Fibroblast of pulmonary artery (primary cell): Measurements from ENCODE around the gene ZNF74.
"Not testable (repeated sequence)": the region's sequence is repeated elsewhere in the genome, so short reads cannot be mapped to it uniquely, and the experiment has no call there.

Experiments
- DNase-seq: peaks from one replicate; pipeline ENCODE4 v3.0.0-alpha.2; 2010; ENCODE audit warnings: low read depth
- H3K4me3 ChIP-seq: replicated peaks from 2 replicates; pipeline ENCODE4 v1.5.1; 2011; ENCODE audit warnings: low read depth, mild to moderate bottlenecking, control low read depth, low read length, moderate library complexity
- TF ChIP-seq, protein P1 (sequence below): IDR thresholded peaks from 2 replicates; pipeline ENCODE4 v1.5.1; 2011; ENCODE audit warnings: mild to moderate bottlenecking, control low read depth, low read length, inconsistent platforms; ENCODE audit errors: missing control alignments

The ZNF74 gene

GRCh38 chr22:20442485-20443284 lies 48.7 kb downstream of the ZNF74 start:
- H3K4me3 ChIP-seq: no peak overlapping the region
- no peak for DNase-seq
- TF ChIP-seq, protein P1, sequence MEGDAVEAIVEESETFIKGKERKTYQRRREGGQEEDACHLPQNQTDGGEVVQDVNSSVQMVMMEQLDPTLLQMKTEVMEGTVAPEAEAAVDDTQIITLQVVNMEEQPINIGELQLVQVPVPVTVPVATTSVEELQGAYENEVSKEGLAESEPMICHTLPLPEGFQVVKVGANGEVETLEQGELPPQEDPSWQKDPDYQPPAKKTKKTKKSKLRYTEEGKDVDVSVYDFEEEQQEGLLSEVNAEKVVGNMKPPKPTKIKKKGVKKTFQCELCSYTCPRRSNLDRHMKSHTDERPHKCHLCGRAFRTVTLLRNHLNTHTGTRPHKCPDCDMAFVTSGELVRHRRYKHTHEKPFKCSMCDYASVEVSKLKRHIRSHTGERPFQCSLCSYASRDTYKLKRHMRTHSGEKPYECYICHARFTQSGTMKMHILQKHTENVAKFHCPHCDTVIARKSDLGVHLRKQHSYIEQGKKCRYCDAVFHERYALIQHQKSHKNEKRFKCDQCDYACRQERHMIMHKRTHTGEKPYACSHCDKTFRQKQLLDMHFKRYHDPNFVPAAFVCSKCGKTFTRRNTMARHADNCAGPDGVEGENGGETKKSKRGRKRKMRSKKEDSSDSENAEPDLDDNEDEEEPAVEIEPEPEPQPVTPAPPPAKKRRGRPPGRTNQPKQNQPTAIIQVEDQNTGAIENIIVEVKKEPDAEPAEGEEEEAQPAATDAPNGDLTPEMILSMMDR: no peak

DNA sequence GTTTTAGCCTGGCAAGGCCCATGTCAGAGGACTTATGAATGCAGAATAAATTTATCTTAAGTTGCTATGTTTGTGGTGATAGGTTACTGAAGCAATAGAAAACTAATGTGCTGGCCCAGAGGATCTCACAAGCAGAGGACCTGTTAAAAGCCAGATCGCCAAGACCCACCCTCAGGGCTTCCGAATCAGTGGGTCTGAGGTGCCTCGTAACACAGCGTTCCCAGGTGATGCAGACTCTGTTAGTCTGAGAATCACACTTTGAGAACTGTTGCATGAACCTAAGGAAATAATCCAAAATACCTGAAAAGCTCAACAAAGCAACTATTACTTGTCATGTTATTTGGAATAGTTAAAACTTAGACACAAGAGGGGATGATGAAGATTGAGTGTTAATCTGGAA lies 50.4 kb downstream of the ZNF74 start:
- TF ChIP-seq, protein P1: no peak
- H3K4me3 ChIP-seq: no peak overlapping the region

GRCh38 chr22:20446383-20446970 lies 52.5 kb downstream of the ZNF74 start:
- DNase-seq: no peak
- no peak overlapping the region for H3K4me3 ChIP-seq
- TF ChIP-seq, protein P1: no peak

More for the DNA sequence above, 50.4 kb downstream of the ZNF74 start:
- no peak for DNase-seq

- TF ChIP-seq, protein P1: no peak
- H3K4me3 ChIP-seq: no peak overlapping the region
- DNase-seq: no peak
These were observed 54.7 kb downstream of the ZNF74 start for GRCh38 chr22:20448630-20449029.

DNA sequence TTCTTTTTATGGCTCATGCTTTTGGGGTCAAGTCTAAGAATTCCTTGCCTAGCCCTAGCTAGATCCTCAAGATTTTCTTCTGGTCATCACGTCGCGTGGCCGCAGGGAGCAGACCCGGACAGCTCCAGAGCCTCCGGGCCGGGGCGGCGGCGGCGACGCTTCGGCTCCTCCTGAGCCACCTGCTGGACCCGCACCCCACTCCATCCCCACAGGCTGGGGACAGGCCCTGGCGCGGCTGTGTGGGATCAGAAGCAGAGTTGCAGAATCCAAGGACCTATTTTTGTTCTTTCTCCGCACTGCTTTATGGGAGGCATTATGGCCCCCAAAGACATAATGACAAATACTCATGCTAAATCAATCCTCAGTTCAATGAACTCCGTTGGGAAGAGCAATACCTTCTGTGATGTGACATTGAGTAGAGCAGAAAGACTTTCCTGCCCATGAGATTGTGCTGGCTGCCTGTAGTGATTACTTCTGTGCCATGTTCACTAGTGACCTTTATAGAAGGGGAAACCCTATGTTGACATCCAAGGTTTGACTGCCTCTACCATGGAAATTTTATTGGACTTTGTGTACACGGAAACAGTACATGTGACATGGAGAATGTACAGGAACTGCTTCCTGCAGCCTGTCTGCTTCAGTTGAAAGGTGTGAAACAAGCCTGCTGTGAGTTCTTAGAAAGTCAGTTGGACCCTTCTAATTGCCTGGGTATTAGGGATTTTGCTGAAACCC lies 56.0 kb downstream of the ZNF74 start:
- TF ChIP-seq, protein P1: no peak
- no peak overlapping the region for H3K4me3 ChIP-seq
- DNase-seq: no peak

GRCh38 chr22:20450551-20450906 lies 56.6 kb downstream of the ZNF74 start:
- no peak overlapping the region for H3K4me3 ChIP-seq
- no peak for DNase-seq
- TF ChIP-seq, protein P1: no peak

DNA sequence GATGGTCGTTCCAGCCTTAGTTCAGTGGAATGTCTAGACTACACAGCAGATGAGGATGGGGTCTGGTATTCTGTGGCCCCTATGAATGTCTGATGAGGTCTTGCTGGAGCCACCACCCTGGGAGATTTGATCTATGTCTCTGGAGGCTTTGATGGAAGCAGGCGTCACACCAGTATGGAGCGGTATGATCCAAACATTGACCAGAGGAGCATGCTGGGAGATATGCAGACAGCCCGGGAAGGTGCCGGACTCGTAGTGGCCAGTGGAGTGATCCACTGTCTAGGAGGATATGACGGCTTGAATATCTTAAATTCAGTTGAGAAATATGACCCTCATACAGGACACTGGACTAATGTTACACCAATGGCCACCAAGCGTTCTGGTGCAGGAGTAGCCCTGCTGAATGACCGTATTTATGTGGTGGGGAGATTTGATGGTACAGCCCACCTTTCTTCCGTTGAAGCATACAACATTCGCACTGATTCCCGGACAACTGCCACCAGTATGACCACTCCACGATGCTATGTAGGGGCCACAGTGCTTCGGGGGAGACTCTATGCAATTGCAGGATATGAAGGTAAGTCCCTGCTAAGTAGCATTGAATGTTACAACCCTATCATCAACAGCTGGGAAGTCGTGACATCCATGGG lies 57.3 kb downstream of the ZNF74 start:
- not testable (repeated sequence) for H3K4me3 ChIP-seq, DNase-seq
